Measurements from ENCODE around the gene FILIP1L.

GRCh38 chr3:99789011-99789721 is 325.1 kb downstream of the FILIP1L start:
- TF ChIP-seq, protein P1, sequence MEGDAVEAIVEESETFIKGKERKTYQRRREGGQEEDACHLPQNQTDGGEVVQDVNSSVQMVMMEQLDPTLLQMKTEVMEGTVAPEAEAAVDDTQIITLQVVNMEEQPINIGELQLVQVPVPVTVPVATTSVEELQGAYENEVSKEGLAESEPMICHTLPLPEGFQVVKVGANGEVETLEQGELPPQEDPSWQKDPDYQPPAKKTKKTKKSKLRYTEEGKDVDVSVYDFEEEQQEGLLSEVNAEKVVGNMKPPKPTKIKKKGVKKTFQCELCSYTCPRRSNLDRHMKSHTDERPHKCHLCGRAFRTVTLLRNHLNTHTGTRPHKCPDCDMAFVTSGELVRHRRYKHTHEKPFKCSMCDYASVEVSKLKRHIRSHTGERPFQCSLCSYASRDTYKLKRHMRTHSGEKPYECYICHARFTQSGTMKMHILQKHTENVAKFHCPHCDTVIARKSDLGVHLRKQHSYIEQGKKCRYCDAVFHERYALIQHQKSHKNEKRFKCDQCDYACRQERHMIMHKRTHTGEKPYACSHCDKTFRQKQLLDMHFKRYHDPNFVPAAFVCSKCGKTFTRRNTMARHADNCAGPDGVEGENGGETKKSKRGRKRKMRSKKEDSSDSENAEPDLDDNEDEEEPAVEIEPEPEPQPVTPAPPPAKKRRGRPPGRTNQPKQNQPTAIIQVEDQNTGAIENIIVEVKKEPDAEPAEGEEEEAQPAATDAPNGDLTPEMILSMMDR (IDR thresholded peaks at IDR 0.05; ENCODE audit: low read length) = peak; percentile 72
- no peak for TF ChIP-seq EZH2phosphoT487 (IDR thresholded peaks at IDR 0.05; ENCODE audit: low read length)

Data from MM.1S (cell line).